ENCODE results near the gene LRMDA.

The LRMDA gene

GRCh38 chr10:76257816-76258215 is 826.4 kb downstream of the LRMDA start:
- DNase-seq = no peak

- DNase-seq = no peak
Observed at GRCh38 chr10:76265441-76266113, 834.2 kb downstream of the LRMDA start.

GRCh38 chr10:76268530-76268929 is 837.1 kb downstream of the LRMDA start:
- no peak for DNase-seq

GRCh38 chr10:76268954-76269353 is 837.5 kb downstream of the LRMDA start:
- no peak for DNase-seq

GRCh38 chr10:76270464-76270863 is 839.0 kb downstream of the LRMDA start:
- DNase-seq = no peak

GRCh38 chr10:76274933-76275332 is 843.5 kb downstream of the LRMDA start:
- DNase-seq = no peak

GRCh38 chr10:76278811-76279460 is 847.5 kb downstream of the LRMDA start:
- no peak for DNase-seq

GRCh38 chr10:76281659-76282058 is 850.2 kb downstream of the LRMDA start:
- DNase-seq = no peak

GRCh38 chr10:76282061-76283025 is 850.9 kb downstream of the LRMDA start:
- DNase-seq = no peak

- no peak for DNase-seq
Observed at GRCh38 chr10:76284351-76284750, 852.9 kb downstream of the LRMDA start.

- DNase-seq = no peak
Observed at GRCh38 chr10:76285012-76285411, 853.6 kb downstream of the LRMDA start.

- no peak for DNase-seq
Observed at GRCh38 chr10:76285515-76285914, 854.1 kb downstream of the LRMDA start.

GRCh38 chr10:76286536-76286935 is 855.1 kb downstream of the LRMDA start:
- DNase-seq = no peak

GRCh38 chr10:76287856-76288255 is 856.4 kb downstream of the LRMDA start:
- no peak for DNase-seq

GRCh38 chr10:76291175-76291574 is 859.8 kb downstream of the LRMDA start:
- DNase-seq = no peak

GRCh38 chr10:76291885-76292284 is 860.5 kb downstream of the LRMDA start:
- no peak for DNase-seq

- no peak for DNase-seq
Observed at GRCh38 chr10:76296957-76297356, 865.5 kb downstream of the LRMDA start.

GRCh38 chr10:76297358-76297757 is 865.9 kb downstream of the LRMDA start:
- no peak for DNase-seq

- DNase-seq = no peak
Observed at GRCh38 chr10:76297780-76298281, 866.4 kb downstream of the LRMDA start.

GRCh38 chr10:76298329-76298728 is 866.9 kb downstream of the LRMDA start:
- DNase-seq = no peak

GRCh38 chr10:76299501-76299900 is 868.1 kb downstream of the LRMDA start:
- DNase-seq = no peak

- DNase-seq = no peak
Observed at GRCh38 chr10:76301211-76301610, 869.8 kb downstream of the LRMDA start.

- DNase-seq = peak in 1 of 2 donors; percentile 4
Observed at GRCh38 chr10:76301950-76302349, 870.5 kb downstream of the LRMDA start.

Data from hippocampal formation (tissue), 2 donors.